ENCODE measurements around the gene PLEKHH1.

GRCh38 chr14:67623114-67623513 lies 90.0 kb downstream of the PLEKHH1 start:
- TF ChIP-seq POLR2AphosphoS5 (IDR thresholded peaks at IDR 0.05; ENCODE audit: low read depth) = no peak
- TF ChIP-seq, protein P1, sequence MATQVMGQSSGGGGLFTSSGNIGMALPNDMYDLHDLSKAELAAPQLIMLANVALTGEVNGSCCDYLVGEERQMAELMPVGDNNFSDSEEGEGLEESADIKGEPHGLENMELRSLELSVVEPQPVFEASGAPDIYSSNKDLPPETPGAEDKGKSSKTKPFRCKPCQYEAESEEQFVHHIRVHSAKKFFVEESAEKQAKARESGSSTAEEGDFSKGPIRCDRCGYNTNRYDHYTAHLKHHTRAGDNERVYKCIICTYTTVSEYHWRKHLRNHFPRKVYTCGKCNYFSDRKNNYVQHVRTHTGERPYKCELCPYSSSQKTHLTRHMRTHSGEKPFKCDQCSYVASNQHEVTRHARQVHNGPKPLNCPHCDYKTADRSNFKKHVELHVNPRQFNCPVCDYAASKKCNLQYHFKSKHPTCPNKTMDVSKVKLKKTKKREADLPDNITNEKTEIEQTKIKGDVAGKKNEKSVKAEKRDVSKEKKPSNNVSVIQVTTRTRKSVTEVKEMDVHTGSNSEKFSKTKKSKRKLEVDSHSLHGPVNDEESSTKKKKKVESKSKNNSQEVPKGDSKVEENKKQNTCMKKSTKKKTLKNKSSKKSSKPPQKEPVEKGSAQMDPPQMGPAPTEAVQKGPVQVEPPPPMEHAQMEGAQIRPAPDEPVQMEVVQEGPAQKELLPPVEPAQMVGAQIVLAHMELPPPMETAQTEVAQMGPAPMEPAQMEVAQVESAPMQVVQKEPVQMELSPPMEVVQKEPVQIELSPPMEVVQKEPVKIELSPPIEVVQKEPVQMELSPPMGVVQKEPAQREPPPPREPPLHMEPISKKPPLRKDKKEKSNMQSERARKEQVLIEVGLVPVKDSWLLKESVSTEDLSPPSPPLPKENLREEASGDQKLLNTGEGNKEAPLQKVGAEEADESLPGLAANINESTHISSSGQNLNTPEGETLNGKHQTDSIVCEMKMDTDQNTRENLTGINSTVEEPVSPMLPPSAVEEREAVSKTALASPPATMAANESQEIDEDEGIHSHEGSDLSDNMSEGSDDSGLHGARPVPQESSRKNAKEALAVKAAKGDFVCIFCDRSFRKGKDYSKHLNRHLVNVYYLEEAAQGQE (IDR thresholded peaks at IDR 0.05; ENCODE audit: unreplicated experiment) = no peak
- no peak for TF ChIP-seq CREB1 (CRISPR knock-in tag; IDR thresholded peaks at IDR 0.05; ENCODE audit: low read depth)
- TF ChIP-seq CTCF (conservative IDR thresholded peaks at IDR 0.05; ENCODE audit: low read depth in 2 of 2) = no peak
- TF ChIP-seq EZH2 (IDR thresholded peaks at IDR 0.05; ENCODE audit: low read depth, unreplicated experiment) = no peak
- no peak for TF ChIP-seq ZNF114 (CRISPR knock-in tag; IDR thresholded peaks at IDR 0.05)
- TF ChIP-seq EZH2phosphoT487 (IDR thresholded peaks at IDR 0.05; ENCODE audit: unreplicated experiment) = no peak
- TF ChIP-seq STAT1 (IDR thresholded peaks at IDR 0.05; ENCODE audit: unreplicated experiment) = no peak

Measured in GM23338 (cell line).